22Rv1 (cell line): Measurements from ENCODE around the gene NUDT22.

Experiments
- ZFX ChIP-seq: fragments of 450-650 bp; IDR thresholded peaks from 2 replicates; pipeline ENCODE4 v1.6.1; 2017; ENCODE audit warnings: antibody characterized with exemption, borderline replicate concordance
- TF ChIP-seq, protein P1 (sequence below): fragments of 450-650 bp; IDR thresholded peaks from 2 replicates; pipeline ENCODE4 v1.5.1; 2017; ENCODE audit warnings: mild to moderate bottlenecking

DNA sequence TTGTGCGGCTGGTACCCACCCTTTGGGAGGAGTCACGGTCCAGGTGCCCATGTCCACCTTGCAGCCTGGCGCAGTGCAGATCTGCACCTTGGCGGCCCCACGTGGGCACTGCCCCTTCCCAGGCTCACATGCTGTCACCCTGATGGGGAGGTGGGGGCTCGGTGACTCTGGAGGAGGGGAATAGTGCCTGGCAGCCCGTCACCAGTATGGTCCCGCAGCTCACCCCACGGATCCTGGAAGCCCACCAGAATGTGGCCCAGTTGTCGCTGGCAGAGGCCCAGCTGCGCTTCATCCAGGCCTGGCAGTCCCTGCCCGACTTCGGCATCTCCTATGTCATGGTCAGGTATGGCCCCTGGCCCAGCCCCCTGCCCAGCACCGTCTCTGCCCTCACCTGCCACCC is 5.3 kb upstream of the NUDT22 start:
- TF ChIP-seq, protein P1, sequence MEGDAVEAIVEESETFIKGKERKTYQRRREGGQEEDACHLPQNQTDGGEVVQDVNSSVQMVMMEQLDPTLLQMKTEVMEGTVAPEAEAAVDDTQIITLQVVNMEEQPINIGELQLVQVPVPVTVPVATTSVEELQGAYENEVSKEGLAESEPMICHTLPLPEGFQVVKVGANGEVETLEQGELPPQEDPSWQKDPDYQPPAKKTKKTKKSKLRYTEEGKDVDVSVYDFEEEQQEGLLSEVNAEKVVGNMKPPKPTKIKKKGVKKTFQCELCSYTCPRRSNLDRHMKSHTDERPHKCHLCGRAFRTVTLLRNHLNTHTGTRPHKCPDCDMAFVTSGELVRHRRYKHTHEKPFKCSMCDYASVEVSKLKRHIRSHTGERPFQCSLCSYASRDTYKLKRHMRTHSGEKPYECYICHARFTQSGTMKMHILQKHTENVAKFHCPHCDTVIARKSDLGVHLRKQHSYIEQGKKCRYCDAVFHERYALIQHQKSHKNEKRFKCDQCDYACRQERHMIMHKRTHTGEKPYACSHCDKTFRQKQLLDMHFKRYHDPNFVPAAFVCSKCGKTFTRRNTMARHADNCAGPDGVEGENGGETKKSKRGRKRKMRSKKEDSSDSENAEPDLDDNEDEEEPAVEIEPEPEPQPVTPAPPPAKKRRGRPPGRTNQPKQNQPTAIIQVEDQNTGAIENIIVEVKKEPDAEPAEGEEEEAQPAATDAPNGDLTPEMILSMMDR: no peak
- TF ChIP-seq ZFX: no peak
